Stimulated activated CD4-positive, alpha-beta T cell treated with anti-CD3 and anti-CD28 coated beads, TNF-alpha, amount 100 ng/mL, for 1 hour (primary cell): ENCODE measurements around the gene OR6B1.

Experiments used
- DNase-seq, 3 donors: peaks; one replicate each; pipeline ENCODE4 v3.0.0-alpha.2; 2020; ENCODE audit warnings: low read depth in 3 of 3, low spot score in 1 of 3

OR6B1 gene

DNA sequence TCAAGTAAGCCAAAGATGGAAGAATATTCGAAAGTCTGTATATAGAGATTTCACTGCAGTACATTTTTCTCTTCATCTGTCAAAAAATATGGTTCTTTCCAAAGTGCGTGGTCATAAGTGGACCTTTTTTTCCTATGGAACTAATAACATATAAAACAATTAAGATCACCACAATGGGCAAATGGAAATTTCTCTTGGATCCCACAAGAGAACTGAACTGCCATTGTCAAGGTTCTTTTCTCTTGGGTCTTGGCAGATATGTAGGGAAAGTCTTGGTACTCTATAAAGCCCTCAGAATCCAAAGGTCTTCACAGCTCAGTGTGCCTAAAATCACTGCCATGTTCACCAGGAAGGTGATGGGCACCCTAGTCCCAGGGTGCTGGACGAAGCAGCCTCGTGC is at the start of gene OR6B1:
OR6B1 (plus strand) TSS at position 301 of the 400 bp plus-strand sequence. CDS start 3,677 bp downstream, outside the sequence.
- no peak for DNase-seq

DNA sequence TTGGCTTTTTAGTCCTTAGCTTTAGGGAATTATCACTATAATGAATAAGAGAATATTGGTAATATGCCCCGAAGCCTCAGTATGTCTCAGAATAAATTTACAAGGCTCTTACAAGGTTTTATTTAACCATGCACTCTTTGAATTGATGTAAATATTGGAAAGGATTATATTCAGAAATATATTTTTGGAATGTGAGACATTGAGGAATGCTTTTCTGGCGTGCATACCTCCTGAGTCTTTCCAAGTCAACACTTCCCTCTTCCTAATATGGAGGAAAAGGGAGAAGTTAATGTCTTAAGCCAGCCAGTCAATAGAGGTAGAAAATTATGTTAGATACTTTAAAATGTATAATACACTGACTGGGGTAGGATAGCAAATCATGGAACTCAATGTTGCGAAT is 46.7 kb upstream of the OR6B1 start:
- no peak for DNase-seq

DNA sequence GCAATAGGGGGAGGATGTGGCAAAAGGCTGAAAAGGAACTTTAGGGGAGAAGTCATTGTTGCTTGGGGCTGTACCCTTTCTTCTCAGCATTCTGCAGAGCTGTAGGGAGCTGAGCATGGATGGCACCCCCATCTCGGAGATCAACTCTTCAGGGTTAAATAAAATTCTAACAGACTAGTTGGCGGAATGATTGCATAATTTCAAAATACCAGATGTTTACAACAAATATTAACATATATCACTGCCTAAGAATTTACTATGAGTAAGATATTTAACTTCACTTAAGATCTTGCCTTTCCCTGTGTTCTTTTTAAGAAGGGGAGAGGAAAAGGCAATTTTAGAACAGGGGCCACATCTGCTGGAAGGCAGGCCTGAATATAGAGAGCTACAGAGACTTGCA is 46.0 kb upstream of the OR6B1 start:
- DNase-seq: no peak

DNA sequence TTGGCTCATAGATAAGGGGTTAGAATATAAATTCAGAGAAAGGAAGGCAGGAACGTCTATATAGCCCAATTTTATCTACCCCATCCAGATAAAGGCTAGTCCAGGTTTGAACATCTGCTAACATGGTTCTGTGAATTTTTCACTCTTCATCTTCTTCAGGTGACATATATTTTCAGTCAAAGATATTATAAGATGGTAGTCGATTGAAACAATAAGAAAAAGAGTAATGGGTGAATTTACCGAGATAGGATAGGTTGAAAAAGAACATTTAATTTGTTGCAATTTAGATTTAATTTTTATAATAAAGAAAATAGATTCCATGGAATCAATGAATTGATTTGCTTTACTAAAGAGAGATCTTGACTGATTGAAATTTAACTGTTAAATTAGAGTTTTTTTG is 45.6 kb upstream of the OR6B1 start, which contains the start of gene OR2F1:
OR2F1 (plus strand) TSS at position 301 of the 400 bp plus-strand sequence. CDS start 5,127 bp downstream, outside the sequence.
- no peak for DNase-seq

DNA sequence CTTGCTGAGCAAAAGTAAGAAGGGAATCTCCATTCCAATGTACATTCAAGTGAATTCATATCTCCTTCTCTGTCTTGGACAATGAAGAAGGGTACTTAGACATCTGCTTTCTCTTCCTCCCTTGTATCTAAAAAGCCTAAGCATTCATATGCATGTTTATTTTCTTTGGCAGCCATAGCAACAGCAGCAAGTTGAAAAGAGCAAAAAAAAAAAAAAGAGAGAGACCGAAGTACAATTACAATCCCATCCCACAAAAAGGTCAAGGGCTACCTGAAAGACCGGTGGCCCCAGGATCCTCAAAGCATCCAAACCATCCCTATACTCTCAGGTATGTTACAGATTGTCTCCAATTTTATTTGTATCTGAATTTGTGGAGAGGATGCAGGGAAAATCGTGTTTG is 41.3 kb upstream of the OR6B1 start:
- DNase-seq: no peak

DNA sequence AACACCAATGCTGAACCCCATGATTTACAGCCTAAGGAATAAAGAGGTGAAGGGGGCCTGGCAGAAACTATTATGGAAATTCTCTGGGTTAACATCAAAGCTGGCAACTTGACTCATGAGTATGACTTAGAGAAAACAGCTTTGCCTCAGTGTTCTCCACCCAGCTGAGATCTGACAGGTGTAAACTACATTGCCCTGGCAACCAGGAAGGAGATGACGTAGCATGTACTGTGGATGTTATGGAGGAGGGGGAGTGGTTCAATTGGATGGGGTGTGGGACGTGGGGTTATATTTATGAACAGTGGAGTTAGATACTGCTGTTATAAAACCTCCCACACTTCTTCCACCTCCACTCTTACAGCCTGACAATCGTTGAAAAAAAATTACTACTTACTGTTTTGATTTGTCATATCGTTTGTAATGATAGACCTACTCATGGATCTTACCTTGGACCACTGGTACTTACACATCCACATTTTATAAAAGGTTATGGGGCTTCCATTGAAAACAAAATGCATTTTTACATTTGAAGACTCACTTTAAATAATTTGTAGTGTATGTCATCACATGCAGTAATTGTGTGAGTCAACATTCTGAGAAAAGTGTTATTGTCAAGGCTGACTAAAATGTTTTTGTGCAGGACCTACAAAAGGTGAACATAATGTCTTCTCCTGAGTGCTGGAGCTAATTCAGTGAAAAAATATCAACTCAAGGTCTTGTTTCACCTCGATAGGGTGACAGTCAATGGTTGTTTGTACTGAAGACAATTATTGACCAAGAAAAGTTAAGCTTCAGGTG is 39.1 kb upstream of the OR6B1 start:
- DNase-seq: no peak

GRCh38 chr7:143965280-143965679 is 34.8 kb upstream of the OR6B1 start:
- DNase-seq: no peak

- no peak for DNase-seq
Measured at GRCh38 chr7:143967398-143967797, 32.7 kb upstream of the OR6B1 start.

- no peak for DNase-seq
Measured at GRCh38 chr7:143973870-143974416, 26.2 kb upstream of the OR6B1 start.

- DNase-seq: no peak
Measured at GRCh38 chr7:143974459-143974858, 25.7 kb upstream of the OR6B1 start.

- no peak for DNase-seq
Measured at GRCh38 chr7:143975617-143976016, 24.5 kb upstream of the OR6B1 start.

- DNase-seq: no peak
Measured at GRCh38 chr7:143978585-143978984, 21.5 kb upstream of the OR6B1 start.

DNA sequence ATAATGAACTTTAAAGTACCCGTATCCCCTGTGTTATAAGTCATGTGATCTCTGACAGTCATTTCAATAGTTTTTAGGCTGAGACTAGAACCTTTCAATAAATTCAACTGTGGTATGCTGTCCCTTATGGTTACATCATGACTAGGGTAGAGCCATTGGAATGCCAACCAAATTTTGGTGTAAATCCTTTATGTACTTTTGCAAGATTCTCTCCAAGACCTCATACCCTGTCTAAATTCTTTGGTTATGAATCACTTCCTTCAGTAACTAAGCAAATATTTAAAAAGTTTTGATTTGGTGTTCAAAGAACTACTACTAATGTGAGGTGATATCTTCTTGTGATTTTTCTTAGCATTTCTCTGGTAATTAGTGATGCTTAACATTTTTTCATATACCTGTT is 20.8 kb upstream of the OR6B1 start:
- no peak for DNase-seq

DNA sequence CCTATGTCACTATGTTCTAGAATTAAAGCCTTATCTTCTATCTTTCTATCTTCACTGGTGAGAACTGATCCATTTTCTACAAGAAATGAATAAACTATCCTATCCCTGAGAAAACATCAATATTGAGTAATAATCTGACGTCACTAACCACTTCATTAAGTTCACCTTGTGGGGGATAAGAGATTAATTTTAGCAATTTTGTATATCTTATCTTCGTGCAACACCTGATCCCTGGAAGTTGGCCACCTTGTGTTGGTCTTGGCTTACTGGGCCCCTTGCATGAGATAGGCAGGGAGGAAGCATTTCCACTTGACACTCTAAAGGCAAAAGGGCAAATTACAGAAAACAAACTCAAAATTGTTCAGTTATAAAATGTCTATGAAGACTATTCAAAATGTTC is 20.1 kb upstream of the OR6B1 start:
- no peak for DNase-seq

DNA sequence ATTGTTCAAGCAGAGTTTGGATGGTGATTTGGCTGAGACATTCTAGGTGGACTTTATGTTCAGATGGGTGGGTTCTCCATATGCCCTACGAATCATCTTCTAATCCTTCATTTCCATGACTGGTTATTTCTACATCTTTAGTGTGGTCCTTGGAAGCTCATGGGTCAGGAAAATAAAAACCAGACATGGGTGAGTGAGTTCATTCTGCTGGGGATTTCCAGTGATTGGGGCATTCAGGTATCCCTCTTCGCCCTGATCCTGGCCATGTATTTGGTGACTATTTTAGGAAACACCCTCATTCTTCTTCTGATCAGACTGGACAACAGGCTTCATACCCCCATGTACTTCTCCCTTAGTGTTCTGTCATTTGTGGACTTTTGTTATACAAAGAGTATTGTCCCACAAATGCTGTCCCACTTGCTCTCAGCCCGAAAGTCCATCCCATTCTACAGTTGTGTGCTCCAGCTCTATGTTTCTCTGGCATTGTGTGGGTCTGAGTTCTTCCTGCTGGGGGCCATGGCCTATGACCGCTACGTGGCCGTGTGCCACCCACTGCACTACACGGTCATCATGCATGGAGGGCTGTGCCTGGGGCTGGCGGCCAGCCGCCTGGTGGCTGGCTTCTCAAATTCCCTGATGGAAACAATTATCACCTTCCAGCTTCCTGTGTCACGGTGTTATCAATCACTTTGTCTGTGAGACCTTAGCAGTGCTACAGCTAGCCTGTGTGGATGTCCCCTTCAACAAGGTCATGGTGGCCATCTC is 19.2 kb upstream of the OR6B1 start:
- DNase-seq: no peak

DNA sequence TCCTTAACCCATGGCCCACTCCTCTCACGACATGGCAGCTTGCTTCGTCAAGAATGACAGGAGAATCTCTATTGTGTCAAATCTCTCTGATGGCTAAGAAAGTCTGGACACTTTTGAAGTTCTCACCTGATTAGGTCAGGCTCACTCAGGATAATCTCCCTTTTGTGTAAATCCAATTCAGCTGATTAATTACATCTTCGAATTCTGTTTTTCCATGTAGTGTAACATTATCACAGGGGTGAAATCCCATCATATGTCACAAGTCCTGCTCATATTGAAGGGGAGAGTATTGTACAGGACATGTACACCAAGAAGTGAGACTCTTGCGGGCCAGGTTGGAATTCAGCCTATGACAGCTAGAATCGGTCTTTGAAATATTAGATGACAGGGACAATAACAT is 16.2 kb upstream of the OR6B1 start:
- no peak for DNase-seq

GRCh38 chr7:143987513-143987912 is 12.6 kb upstream of the OR6B1 start:
- no peak for DNase-seq

- no peak for DNase-seq
Measured at GRCh38 chr7:143988976-143989745, 11.0 kb upstream of the OR6B1 start.

GRCh38 chr7:143992670-143993069 is 7.5 kb upstream of the OR6B1 start:
- no peak for DNase-seq

DNA sequence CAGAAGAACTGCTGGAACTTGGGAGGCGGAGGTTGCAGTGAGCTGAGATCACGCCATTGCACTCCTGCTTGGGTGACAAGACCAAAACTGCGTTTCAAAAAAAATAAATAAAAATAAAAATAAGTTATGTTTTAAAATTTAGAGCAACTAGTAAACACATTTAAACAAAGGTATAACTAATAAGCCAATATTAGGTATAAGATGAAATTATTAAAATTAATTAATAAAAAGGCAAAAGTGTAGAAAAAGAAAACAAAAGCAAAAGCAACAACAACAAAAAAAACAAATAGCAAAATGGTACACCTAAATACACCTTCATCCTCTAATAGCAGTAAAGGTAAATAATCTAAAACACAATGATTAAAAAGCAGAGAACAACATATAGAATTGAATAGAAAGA is 6.2 kb upstream of the OR6B1 start:
- no peak for DNase-seq

GRCh38 chr7:144001543-144001942 is 1.4 kb downstream of the OR6B1 start:
- no peak for DNase-seq
